ENCODE results near the gene CEMIP.

DNA sequence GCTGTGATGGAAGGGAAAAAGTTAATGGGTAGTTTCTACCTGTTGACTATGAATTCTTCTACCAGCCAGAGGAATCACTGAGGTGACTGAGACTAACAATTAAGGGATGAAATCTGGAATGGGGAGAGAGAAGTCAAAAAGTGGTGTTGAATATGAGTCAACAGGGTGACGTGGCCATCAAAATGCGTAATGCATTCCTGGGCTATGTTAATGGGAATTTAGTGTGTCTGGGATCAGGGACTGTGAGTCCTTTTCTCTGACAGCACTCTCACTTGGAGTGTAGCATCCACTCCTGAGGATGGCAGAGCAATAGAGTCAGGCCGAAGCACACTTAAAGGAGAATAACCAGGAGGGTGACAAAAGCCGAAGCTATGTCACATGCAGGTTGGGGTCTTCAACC lies 150.1 kb downstream of the CEMIP start:
- no peak for TF ChIP-seq EZH2 (IDR thresholded peaks at IDR 0.05; ENCODE audit: insufficient read depth, low read length)
- TF ChIP-seq, protein P1, sequence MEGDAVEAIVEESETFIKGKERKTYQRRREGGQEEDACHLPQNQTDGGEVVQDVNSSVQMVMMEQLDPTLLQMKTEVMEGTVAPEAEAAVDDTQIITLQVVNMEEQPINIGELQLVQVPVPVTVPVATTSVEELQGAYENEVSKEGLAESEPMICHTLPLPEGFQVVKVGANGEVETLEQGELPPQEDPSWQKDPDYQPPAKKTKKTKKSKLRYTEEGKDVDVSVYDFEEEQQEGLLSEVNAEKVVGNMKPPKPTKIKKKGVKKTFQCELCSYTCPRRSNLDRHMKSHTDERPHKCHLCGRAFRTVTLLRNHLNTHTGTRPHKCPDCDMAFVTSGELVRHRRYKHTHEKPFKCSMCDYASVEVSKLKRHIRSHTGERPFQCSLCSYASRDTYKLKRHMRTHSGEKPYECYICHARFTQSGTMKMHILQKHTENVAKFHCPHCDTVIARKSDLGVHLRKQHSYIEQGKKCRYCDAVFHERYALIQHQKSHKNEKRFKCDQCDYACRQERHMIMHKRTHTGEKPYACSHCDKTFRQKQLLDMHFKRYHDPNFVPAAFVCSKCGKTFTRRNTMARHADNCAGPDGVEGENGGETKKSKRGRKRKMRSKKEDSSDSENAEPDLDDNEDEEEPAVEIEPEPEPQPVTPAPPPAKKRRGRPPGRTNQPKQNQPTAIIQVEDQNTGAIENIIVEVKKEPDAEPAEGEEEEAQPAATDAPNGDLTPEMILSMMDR (IDR thresholded peaks at IDR 0.05; ENCODE audit: insufficient read depth, low read depth, low read length) = no peak
